Stomach (tissue), 9 donors: ENCODE results near the gene ZFP36L2. TPM values are rescaled to one million over a fixed set of nuclear protein-coding genes. Genes with fewer than 3 reads are reported as not detected.

ENCODE experiments used
- DNase-seq, 2 donors: peaks; one replicate each; pipeline versions ENCODE4 v3.0.0 to v3.0.0-alpha.2; 2013 to 2019
- H3K27ac ChIP-seq, 5 donors: fragments of 200-600 bp in 4 of 5; sonication (generic) in 4 of 5; one replicate each; pipeline ENCODE4 v1.5.1; 2013 to 2019; ENCODE audit warnings: mild to moderate bottlenecking in 1 of 5, moderate library complexity in 1 of 5
- H3K27me3 ChIP-seq, 3 donors: fragments of 200-600 bp; sonication (generic); one replicate each; pipeline ENCODE4 v1.5.1; 2017 to 2019; ENCODE audit warnings: mixed run types in 1 of 3
- H3K36me3 ChIP-seq, 4 donors: fragments of 200-600 bp; sonication (generic); 1 replicate in 3 of 4; 2 replicates in 1 of 4; pipeline ENCODE4 v1.5.1; 2016 to 2019
- H3K4me1 ChIP-seq, 4 donors: fragments of 200-600 bp; sonication (generic); one replicate each; pipeline ENCODE4 v1.5.1; 2016 to 2019
- H3K4me3 ChIP-seq, 4 donors: fragments of 200-600 bp; sonication (generic) in 3 of 4; one replicate each; pipeline ENCODE4 v1.5.1; 2016 to 2019; ENCODE audit warnings: mild to moderate bottlenecking in 1 of 4
- H3K9me3 ChIP-seq, 4 donors: fragments of 200-600 bp; sonication (generic); one replicate each; pipeline ENCODE4 v1.5.1; 2016 to 2019
- EP300 ChIP-seq: sonication (generic); formaldehyde crosslinking; IDR thresholded peaks from one replicate; pipeline ENCODE4 v1.6.1; 2017; ENCODE audit warnings: antibody characterized with exemption
- POLR2A ChIP-seq, 4 donors: fragments of 450-650 bp; IDR thresholded peaks; one replicate each; pipeline ENCODE4 v1.6.1; 2016; ENCODE audit warnings: antibody characterized with exemption in 4 of 4, control low read depth in 2 of 4, mild to moderate bottlenecking in 1 of 4, moderate library complexity in 1 of 4
- POLR2AphosphoS5 ChIP-seq, 3 donors: sonication (generic); formaldehyde crosslinking; IDR thresholded peaks; one replicate each; pipeline ENCODE4 v1.6.1; 2016; ENCODE audit warnings: antibody characterized with exemption in 3 of 3
- WGBS, 5 donors: extraction: QIAGEN DNeasy Blood & Tissue Kit in 3 of 5; methylation state at CpG; one replicate each; pipeline versions ENCODE4 v1.1.5 to v1.1.7; 2013 to 2018; 5-methylcytosine and 5-hydroxymethylcytosine counted together
- intact Hi-C: fragments of 100-400 bp; cut with DNase I; formaldehyde crosslinking; loops from one replicate; pipeline ENCODE4 v1.15.1; 2023; ENCODE audit warnings: low total_unique reads
- polyA plus RNA-seq, 3 donors: library from polyadenylated mRNA; stranded (reverse); fragments of 200-250 nt; gene quantifications; one replicate each; pipeline ENCODE4 v1.2.3, GENCODE V29; 2013
- total RNA-seq, 5 donors: library from RNA; depleted of rRNA; stranded (reverse); fragments of >200 nt; gene quantifications; one replicate each; pipeline versions ENCODE4 v1.1.0 to v1.2.3, GENCODE V29; 2014 to 2016
- TF ChIP-seq, protein P1 (sequence below), 7 experiments: fragments of 450-650 bp in 4 of 7; fragments of 200-600 bp in 3 of 7; sonication (generic) in 3 of 7; IDR thresholded peaks; one replicate each; pipeline ENCODE4 v1.5.1; 2016 to 2019; ENCODE audit warnings: antibody characterized with exemption in 7 of 7, control low read depth in 2 of 7, mild to moderate bottlenecking in 1 of 7
- donor health status: healthy with polysubstance abuse.
- donor health status: Bipolar disorder and iron deficiency.
- donor health status: healthy.

The ZFP36L2 gene
- total and polyA plus RNA-seq, 8 donors = 43.7 to 189 (median 74.1) TPM

DNA sequence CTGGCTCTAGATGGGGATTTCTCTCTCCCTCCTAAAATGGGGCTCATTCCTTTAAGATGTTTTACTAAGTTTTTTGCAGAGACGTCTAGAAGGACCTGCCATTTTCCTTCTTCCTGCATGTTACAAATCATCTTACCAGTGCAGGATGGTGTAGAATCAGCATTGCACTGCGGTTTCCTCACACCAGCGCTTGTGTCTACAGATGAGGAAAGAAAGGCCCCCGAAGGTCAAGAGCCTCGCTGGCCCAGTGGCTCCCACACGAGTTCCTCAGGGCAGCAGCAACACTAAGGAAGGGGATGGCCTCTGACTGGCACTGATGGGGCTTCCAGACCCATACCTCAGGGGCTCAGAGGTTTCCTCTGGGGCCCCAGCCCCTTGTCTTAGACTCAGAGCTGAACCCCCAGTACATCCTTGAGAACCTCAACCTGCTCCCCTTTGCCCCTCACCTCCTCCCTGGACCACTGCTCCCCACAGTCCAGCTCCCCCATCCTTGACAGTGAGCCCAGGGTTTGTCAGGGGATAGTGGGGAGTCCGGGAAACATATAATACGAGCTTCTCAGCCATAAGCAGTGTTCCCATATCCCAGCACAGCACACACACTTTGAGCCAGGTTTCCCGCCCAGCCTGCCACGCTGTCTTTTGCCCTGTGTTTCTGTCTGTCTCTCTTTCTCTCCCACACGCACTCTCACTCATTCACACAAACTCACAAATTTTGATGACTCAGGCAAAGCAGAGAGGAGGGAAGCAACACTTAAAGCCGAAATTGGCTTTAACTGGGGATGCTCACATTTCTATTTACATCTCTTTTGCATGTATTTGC is 29.4 kb downstream of the ZFP36L2 start:
- intact Hi-C loops = no loop called here
- no peaks in the 10 kb centered on the region for H3K36me3 ChIP-seq
- peak in 1 of 2 donors; percentile 42 for DNase-seq
- H3K4me1 ChIP-seq = peaks cover 34 to 69% (median 36%) of the 10 kb centered on the region in 4 donors
- H3K27me3 ChIP-seq = no peaks in the 10 kb centered on the region
- H3K27ac ChIP-seq = peak overlapping the region in 1 of 5 donors; percentile 14
- no peak overlapping the region for H3K4me3 ChIP-seq
- TF ChIP-seq, protein P1, sequence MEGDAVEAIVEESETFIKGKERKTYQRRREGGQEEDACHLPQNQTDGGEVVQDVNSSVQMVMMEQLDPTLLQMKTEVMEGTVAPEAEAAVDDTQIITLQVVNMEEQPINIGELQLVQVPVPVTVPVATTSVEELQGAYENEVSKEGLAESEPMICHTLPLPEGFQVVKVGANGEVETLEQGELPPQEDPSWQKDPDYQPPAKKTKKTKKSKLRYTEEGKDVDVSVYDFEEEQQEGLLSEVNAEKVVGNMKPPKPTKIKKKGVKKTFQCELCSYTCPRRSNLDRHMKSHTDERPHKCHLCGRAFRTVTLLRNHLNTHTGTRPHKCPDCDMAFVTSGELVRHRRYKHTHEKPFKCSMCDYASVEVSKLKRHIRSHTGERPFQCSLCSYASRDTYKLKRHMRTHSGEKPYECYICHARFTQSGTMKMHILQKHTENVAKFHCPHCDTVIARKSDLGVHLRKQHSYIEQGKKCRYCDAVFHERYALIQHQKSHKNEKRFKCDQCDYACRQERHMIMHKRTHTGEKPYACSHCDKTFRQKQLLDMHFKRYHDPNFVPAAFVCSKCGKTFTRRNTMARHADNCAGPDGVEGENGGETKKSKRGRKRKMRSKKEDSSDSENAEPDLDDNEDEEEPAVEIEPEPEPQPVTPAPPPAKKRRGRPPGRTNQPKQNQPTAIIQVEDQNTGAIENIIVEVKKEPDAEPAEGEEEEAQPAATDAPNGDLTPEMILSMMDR (IDR thresholded peaks at IDR 0.05) = no peak
- TF ChIP-seq EP300 = no peak
- TF ChIP-seq POLR2AphosphoS5 (IDR thresholded peaks at IDR 0.05) = no peak
- no peak for TF ChIP-seq POLR2A (IDR thresholded peaks at IDR 0.05)
- 71 to 80% (median 75%) methylated on average over 12 of the region's 12 CpGs for WGBS, 5 donors
- H3K9me3 ChIP-seq = no peaks in the 10 kb centered on the region

DNA sequence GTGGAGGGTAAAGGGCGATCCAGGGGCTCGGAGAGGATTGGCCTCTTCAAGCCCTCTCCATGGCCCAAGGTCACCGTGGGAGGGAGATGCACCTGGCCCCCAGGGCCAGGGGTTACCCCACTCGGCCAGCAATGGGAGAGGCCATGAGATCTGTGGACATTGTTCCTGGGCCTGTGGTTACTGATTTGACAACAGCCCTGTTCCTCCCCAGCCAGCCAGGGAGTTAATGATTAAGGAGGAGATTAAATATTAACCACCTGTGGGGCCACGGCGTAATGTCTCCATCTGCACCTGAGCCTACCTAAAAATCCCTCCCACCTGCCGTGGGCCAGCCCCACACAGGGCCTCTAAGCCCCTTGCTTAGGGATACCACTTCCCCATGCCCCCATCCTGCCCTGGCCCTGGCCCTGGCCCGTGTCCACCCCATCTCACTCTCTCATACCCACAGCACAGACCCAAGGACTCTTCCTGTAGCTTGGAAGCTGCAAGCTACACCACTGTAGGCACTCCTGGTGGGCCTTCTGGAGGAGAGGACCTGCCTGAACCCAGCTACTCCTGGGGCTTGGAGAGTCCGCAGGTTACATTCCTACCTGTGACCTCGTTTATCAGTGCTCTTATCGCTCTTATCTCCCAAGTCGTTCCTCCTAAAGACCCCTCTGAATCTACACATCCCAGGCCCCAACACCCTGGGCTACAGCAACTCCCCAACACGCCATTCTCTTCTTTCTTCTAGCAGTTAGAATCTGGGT is 32.1 kb downstream of the ZFP36L2 start:
- TF ChIP-seq POLR2AphosphoS5 (IDR thresholded peaks at IDR 0.05) (peak in 1 of 3 donors; percentile 62), EP300 (no peak)
- intact Hi-C loops = no loop called here
- peaks cover 30 to 65% (median 36%) of the 10 kb centered on the region in 4 donors for H3K4me1 ChIP-seq
- H3K9me3 ChIP-seq = no peaks in the 10 kb centered on the region
- H3K4me3 ChIP-seq = peak overlapping the region in 1 of 4 donors; percentile 8
- 29 to 53% (median 42%) methylated on average over 9 to 13 of the region's 13 CpGs for WGBS, 5 donors
- no peaks in the 10 kb centered on the region for H3K27me3 ChIP-seq
- peak; percentile 83 to 94 for DNase-seq
- peak overlapping the region; percentile 83 to 97 (median 94) for H3K27ac ChIP-seq
- no peaks in the 10 kb centered on the region for H3K36me3 ChIP-seq

DNA sequence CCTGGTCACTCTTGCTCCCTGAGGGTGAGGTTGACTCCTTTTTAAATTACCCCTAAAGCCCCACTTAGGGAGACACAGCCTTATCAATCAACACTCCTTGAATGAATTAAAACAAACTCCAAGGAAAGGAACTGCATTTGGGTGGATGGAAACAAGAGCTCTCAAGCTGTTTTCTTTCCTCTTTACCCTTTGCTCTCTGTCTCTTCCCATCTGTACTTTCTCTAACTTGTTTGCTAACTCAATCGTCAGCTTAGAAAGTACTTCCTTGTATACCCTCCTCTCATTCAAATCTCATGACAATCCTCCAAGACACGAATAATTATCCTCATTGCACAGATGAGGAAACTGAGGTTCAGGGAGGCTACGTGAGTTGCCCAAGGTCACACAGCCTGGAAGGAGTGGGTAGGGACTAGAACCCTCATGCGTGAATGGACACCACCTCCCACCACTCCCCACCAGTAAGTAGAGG is 32.7 kb downstream of the ZFP36L2 start:
- Histone ChIP-seq H3K4me3 (no peak overlapping the region), H3K4me1 (peaks cover 30 to 64% (median 36%) of the 10 kb centered on the region in 4 donors), H3K36me3 (no peaks in the 10 kb centered on the region), H3K9me3 (no peaks in the 10 kb centered on the region), H3K27ac (peak overlapping the region; percentile 83 to 97 (median 94)), H3K27me3 (no peaks in the 10 kb centered on the region)
- no peak for DNase-seq
- TF ChIP-seq EP300 (no peak), POLR2AphosphoS5 (IDR thresholded peaks at IDR 0.05) (no peak), POLR2A (IDR thresholded peaks at IDR 0.05) (no peak)
- TF ChIP-seq, protein P1 (IDR thresholded peaks at IDR 0.05) = no peak
- intact Hi-C loops = no loop called here
- 33 to 49% (median 42%) methylated on average over 4 of the region's 4 CpGs for WGBS, 5 donors

DNA sequence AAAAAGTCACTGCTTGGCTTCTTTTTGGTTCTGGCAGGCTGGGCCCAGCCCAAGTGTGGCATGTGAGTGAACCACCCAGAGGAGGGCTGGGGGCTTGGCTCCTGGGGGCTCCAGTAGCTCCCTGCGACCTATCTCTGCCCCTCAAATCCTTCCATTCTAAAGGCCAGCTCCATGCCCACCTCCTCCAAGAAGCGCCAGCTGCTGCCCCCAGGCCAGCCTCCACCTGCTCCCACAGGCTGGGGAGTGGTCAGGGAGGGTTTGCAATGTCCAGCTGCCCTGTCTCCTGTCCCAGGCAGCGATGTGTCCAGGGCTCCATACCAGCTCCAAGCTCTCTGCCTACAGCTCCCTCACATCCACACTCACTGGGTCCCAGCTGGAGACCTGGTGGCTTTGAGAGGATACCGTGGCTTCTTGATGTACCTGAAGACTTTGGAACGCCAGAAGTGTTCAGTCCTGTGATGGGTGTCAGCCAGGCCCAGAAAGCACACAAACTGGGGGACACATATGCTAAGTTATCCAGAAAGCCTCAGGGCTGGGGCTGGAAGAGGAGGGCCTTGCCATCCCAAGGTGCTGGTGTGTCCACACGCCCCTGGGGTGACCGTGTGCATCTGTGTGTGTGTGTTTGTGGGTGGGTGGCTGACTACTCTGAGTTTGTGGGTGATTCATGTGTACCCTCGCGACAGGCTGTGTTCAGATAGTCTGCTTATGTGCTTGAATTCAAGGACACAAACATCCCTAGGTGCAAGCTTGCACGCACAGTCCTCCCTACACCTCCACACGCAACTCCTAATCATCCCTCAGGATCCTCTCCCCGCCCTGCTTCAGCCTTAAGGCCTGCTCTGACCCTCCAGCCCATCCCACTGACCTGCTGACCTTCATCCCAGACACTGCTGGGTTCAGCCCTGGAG is 33.4 kb downstream of the ZFP36L2 start:
- no peaks in the 10 kb centered on the region for H3K27me3 ChIP-seq
- H3K9me3 ChIP-seq = no peaks in the 10 kb centered on the region
- H3K4me1 ChIP-seq = peaks cover 30 to 64% (median 36%) of the 10 kb centered on the region in 4 donors
- 68 to 85% (median 73%) methylated on average over 10 to 12 of the region's 12 CpGs for WGBS, 5 donors
- peak in 1 of 2 donors; percentile 49 for DNase-seq
- intact Hi-C loops = no loop called here
- no peak for TF ChIP-seq EP300
- no peak for TF ChIP-seq POLR2A (IDR thresholded peaks at IDR 0.05)
- TF ChIP-seq, protein P1 (IDR thresholded peaks at IDR 0.05) = no peak
- TF ChIP-seq POLR2AphosphoS5 (IDR thresholded peaks at IDR 0.05) = no peak
- H3K36me3 ChIP-seq = no peaks in the 10 kb centered on the region
- no peak overlapping the region for H3K4me3 ChIP-seq
- peak overlapping the region; percentile 83 to 94 (median 94) for H3K27ac ChIP-seq
